GM19455 (cell line): ENCODE measurements around the gene CFL1.

Experiments used
- ATAC-seq: cut with Tn5 transposase; IDR thresholded peaks from one replicate; pipeline ENCODE4 v1.9.1; 2021; ENCODE audit not compliant: unreplicated experiment

CFL1 gene

DNA sequence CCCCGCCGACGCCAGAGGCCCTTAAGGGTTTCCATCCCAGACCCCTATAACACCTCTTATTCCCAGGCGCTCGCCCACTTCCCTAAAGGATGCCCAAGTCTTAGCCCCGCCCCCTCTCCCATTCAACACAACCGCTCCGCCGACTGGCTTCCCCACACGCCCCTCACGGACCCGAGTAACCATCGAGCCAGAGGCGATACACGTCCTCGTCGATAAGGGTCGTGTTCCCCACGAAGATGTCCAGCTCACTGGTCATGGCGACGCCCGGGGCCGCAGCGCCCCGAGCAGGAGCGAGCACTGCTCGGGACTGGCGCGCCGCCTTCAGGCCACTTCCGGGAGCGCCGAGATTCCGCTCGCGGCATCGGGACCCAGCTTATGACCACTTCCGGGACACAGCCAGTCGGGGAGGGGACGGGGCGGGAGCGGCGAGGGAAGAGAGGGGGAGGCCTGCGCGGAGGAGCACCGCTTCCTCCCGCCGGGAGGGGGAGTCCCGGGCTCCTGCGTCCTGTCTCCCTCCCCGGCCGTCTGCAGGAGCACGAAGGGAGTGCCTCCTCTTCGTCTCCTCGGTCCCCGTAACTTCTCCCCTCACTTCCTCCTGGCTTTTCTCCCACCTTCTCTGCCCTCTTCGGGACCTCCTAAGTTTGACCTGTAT, 30.3 kb upstream of the CFL1 start, which contains the start of gene FIBP:
FIBP (minus strand) TSS at position 309 of the 652 bp plus-strand sequence; CDS start at position 256, 53 bp downstream.
- peak; percentile 47 for ATAC-seq

DNA sequence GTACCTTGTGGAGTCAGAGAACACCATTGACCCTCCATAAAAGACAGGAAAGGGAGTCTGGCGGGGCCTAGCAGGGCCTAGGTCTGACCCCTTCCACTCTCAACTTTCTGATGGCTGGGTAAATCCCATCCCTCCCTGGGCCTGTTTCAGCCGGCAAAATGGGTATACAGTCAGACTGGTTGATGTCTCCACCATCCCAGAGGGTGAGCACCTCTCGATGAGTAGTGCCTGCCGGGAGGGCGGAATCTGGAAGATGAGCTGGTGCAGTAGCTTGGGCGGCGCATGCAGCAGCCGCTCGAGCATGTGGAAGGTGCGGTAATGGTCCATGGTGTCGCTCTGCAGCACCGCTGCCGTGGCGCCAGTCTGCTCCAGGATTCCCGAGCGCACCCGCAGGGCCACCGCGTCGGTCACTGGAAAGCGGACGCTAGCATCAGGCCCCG, 29.8 kb upstream of the CFL1 start:
- no peak for ATAC-seq

DNA sequence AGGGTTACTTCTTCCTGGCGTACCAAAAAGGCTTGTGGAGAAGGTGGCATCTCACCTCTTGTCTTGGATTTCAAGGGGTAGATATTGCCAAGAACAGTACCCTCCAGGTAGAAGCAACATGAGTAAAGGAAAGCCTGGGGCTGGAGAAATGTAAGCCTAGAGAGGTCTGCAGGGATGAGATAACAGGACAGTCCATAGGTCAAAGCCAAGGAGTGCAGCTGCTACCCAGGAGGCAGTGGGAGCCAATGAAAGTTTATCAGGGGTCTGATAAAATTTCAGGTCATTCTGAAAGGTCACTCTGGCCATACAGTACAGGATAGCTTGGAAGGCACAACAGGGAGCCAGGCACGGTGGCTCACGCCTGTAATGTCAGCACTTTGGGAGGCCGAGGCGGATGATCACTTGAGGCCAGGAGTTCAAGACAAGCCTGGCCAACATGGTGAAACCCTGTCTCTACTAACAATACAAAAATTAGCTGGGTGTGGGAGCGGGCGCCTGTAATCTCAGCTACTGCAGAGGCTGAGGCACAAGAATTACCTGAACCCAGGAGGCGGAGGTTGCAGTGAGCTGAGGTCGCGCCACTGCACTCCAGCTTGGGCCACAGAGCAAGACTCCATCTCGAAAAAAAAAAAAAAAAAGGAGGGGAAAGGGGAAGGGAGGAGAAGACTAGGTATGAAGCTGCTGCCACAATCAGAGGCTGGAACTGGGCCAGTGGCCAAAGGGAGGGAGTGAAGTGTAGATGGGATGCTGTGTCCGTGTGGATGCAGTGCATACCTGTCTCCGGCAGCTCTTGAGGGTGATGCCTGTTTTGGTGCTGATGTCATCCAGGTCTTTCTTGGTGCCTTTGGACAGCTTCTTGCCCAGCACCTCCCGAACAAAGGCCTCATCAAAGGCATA, 29.1 kb upstream of the CFL1 start:
- ATAC-seq: no peak

DNA sequence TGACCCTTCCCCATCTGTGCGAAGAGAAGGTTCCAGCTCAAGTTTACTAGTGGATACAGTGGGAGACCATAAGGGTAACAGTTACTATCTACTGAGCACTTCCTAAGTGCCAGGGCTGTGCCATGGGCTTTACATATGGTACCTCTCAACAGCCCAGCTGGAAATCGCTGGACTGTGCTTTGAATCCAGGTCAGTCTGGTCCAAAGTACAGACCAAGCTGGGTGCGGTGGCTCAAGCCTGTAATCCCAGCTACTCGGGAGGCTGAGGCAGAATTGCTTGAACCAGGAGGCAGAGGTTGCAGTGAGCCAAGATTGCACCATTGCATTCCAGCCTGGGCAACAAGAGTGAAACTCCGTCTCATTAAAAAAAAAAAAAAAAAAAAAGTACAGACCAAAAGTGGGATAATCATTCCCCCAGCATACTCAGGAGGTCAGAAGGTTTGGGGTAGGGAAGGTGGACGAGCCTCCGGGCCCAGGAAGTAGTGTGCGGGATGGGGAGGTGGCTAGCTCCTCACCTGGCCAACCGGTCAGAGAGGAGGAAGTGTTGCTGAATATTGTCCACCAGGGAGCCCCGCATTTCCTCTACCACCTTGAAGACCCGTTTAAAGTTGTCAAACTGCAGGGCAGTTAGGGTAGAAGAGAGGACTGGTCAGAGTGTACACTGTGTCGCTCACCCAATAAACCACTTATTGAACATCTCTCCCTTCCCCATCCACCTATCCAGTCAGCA, 28.0 kb upstream of the CFL1 start:
- ATAC-seq: no peak

DNA sequence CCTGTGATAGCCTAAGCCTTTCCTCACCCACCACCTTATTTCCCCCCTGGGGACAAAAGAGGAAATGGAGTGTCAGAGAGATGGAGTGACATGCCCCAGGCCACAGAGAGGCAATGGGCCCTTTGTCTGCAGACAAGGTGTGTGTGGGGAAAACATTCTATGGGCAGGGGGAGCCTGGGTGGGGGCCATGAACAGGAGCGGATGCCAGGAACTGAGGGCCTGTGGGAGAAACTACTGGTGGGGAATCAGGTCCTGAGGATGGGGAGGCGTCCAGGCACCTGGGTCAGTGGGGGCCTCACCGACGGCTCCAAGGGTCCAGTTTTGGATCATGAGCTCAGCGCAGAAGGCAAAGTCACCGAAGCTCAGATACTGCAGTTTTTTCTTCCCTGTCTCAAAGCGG, 27.3 kb upstream of the CFL1 start:
- ATAC-seq: no peak

DNA sequence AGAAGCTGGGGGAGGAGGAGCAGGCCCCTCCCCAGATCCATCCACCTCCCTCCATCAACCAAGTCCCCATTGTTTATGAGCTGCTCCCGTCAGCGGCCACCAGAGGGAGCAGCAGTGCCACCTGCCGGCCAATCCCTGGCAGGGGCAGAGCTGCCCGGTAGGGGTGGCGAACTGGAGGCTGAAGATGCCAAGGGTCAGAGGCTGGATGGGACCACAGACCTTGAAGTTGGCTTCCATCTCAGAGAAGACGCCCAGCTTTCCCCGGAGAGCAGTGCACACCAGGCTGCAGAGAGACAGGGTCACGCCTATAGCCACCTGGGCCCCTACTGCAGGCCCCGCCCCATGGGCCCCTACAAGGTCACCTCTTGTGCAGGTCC, 26.7 kb upstream of the CFL1 start:
- no peak for ATAC-seq

DNA sequence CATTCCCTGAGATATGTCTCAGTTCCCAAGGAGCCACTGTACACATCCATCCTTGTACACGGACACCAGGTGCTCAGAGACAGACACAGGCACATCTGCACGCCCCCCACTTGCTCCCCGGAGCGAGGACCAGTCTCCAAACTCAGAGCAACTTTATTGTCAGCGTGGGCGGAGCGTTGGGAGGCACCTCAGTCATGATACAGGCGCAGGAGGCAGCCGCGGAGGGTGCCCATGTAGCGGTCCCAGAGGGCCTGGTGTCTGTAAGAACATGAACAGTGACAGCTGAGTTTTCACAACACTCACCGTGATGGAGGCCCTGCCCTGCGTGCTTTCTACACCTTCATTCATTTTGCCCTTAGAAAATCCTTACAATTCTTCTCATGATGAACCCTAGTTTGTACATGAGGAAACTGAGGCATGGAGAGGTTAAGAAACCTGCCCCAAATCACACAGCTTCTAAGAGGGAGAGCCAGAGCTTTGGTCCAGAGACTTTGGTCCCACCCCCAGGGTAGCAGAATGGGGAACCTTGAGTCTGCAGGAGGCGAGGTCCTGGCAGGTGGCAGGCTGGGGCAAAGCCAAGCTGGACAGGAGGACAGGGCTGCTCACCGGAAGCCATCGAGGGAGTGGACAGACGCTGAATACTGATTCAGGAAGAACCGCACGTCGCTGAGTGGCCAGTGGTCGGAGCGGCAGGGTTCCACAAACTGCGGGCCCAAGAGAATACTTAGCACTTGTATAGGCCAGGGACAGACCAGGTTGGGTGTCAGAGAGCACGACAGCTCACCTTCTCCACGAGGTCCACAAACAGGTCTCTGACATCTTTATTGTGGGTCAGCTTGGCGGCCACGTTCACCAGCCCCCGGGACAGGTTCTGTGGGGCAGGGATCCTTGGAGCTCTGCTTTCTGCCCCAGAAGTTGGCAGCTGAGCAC, 26.1 kb upstream of the CFL1 start:
- ATAC-seq: no peak

DNA sequence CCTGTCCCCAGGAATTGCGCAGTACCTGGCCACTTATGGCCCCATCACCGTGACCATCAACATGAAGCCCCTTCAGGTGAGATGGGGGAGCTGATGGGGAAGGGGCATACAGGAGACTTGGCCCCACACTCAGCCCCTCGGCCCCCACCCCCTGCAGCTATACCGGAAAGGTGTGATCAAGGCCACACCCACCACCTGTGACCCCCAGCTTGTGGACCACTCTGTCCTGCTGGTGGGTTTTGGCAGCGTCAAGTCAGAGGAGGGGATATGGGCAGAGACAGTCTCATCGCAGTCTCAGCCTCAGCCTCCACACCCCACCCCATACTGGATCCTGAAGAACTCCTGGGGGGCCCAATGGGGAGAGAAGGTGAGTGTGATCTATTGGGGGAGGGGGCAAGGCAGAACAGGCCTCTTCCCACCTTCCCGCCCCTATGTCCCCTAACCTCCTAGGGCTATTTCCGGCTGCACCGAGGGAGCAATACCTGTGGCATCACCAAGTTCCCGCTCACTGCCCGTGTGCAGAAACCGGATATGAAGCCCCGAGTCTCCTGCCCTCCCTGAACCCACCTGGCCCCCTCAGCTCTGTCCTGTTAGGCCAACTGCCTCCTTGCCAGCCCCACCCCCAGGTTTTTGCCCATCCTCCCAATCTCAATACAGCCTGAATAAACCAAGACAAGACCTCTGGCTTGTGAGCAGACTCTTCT, 25.2 kb upstream of the CFL1 start:
- no peak for ATAC-seq

DNA sequence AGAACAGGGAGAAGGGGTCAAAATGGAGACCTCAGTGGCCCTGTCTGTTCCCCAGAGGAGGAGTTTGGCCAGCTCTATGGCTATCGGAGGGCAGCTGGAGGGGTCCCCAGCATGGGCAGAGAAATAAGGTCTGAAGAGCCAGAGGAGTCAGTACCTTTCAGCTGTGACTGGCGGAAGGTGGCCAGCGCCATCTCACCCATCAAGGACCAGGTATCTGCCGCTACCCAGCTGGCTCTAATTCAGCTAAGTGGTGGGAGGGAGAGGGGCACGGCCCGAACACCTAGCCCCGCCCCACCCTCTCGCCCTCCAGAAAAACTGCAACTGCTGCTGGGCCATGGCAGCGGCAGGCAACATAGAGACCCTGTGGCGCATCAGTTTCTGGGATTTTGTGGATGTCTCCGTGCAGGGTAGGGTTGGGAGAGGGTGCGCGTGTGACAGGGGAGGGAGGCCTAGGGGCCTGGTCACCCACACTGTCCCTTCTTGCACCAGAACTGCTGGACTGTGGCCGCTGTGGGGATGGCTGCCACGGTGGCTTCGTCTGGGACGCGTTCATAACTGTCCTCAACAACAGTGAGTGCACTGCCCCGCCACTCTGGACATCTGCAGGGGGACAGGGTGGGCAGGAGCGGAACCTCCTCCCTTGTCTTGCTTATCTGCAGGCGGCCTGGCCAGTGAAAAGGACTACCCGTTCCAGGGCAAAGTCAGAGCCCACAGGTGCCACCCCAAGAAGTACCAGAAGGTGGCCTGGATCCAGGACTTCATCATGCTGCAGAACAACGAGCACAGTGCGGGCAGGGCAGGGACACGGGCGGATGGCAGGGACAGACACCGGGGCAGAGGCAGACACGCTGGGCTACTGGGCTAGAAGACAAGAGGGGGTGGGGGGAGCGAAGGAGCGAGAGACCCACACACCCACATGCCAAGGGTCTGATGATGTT, 24.4 kb upstream of the CFL1 start:
- no peak for ATAC-seq

DNA sequence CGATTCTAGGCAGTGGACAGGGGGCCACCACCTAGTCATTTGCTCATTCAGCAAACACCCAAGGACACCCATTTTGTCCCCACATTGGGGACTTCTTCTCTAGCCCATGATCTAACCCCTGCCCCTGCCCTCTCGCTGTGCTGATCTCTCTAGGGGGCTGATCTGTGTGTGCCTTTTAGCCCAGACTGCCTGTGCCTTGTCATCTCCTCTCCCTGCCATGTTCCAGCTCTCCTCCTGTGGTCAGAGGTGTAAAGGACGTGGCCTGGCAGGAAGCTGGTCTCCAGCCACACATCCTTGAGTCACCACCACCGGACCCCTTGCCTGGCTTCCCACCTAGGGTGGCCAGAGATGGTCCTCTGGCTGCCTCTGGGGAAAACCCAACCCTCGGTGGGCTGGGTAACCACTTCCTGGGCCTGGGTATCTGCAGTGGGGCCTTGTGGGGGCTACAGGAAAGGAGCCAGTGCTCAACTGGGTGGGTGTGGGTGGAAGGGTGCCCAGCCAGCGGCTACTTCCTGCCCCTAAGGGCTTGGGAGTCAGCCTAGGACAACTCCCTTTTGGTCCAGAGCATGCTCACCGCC, 23.0 kb upstream of the CFL1 start:
- no peak for ATAC-seq

DNA sequence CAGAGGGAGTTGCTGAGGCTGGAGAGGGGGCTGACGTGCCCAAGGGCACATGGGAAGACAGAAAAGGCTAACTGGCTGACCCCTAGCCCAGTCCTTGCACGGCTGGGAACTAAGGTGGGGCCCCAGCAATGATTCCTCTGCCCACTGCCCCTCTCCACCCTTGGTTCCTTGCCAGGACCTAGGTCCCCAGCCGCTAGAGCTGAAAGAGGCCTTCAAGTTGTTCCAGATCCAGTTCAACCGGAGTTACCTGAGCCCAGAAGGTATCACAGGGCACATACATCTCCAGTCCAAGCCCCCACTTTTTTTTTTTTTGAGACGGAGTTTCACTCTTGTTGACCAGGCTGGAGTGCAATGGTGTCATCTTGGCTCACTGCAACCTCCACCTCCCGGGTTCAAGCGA, 22.0 kb upstream of the CFL1 start:
- no peak for ATAC-seq

DNA sequence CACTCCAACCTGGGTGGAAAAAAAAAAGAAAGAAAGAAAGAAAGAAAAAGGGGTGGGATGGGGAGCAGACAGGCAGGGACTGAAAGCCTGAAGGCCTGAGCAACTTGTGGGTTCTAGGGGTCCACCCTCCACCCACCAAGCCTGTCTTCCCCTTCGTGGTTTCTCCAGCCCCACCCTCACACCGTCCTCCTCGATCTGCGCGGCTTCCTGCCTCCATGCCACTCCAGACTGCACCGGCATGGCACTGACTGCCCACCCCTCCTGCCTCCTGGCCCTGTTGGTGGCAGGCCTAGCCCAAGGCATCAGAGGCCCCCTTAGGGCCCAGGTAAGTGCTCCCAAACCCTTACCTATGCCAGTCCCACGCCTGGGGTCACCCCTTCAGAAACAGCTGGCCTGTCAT, 21.6 kb upstream of the CFL1 start, which contains the start of gene CTSW:
CTSW (plus strand) TSS at position 221 of the 400 bp plus-strand sequence; CDS start at position 239, 18 bp downstream.
- no peak for ATAC-seq

DNA sequence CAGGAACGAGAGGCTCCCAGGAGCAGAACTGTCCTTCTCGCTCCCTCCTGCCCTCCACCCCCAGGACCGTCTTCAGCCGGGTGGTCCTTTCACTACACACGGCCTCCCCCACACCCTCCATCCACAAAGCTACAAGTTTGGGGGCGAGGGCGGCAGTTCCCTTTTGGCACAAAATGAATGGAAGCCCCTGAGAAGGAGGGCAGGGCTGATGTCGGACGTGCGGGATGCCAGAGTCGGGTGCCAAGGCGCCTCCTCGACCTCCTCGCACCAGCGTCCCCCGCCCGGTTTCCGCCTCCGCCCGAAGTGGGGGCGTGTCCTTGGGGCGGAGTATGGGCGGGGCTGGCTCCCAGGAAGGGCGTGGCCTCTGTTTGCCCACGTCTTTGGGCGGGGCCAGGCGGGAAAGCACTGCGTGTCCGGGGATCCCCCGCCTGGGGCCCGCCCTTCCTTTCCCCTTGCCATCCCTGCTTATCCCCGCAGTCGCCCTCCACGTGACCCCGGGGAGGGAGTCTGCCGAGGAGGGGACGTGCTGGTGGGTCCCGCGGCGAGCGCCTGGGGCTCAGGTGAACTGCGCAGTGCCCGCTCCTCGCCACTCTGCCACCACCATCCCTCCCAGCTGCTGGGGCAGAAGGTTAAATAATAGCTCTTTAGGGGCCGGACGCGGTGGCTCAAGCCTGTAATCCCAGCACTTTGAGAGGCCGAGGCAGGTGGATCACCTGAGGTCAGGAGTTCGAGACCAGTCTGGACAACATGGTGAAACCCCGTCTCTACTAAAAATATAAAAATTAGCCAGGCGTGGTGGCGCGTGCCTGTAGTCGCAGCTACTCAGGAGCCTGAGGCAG, 15.6 kb upstream of the CFL1 start:
- peak; percentile 78 for ATAC-seq

DNA sequence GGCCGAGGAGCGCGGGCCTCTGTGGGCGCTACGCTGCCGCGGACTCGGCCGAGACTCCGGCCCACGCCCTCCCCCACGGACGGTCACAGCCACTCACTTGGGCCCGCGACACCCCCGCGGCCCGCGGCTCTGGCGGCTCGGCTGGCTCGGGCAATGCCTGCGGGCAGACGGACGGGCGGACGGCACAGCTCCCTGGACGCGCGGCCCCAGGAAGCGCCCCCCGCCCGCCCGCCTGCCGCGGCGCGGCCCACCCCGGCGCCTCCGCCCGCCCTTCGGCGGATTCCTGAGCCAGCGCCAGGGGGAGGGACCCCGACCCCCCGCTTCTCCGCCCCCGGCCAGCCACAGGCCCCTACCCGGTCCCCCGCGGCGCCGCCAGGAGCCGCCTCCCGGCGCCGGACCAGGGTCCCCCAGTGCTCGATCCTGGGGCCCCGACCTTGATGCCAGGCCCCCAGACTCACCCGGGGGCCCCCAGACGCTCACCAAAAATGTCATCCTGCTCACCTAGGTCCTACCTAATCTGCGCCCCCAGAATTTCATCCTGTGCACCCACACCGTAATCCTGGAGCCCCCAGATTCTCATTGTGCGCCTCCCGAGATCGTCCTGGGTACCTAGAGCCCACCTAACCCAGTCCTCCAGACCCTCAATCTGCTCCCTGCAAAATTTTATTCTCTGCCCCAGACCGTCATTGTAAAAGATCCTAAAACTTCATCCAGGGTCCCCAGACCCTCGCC, 14.8 kb upstream of the CFL1 start, which contains the start of gene EFEMP2:
EFEMP2 (minus strand) TSS at position 215 of the 732 bp plus-strand sequence. CDS start 446 bp downstream, outside the sequence.
- no peak for ATAC-seq

DNA sequence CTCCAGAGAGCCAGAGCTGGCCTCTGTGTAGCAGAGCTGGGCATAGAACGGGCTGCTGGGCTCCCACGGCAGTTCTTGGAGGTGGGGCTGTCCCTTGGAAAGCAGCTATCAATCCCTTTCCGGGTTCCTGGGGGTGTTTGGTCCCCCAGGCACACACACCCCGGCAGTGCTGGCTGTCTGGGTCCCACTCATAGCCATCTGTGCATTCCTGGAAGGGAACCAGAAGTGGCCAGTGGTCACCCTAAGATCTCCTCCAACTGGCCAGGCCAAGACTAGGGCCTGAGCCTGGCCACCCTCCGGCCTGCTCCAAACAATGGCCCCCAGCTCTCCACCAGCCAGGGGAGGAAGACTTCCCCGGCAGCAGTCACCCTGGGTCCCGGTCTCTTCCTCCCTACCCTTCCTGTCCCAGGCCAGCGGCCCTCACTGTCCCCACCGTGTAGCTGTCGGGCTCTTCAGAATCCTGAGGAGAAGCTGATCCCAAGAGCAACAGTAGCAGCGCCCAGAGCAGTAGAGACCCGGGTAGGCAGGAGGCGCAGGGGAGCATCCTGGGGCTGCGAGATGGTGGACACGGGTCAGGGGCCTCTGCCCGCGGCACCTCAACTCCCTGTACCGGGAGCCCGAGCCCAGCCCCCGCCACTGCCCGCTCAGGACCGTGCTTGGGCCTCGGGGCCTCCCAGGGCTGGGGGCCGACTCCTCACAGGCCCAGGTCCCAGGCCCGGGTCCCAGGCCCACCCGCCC, 14.0 kb upstream of the CFL1 start:
- ATAC-seq: no peak
